ENCODE results near the gene KRTAP9-8.

GRCh38 chr17:41284546-41284945 lies 46.7 kb downstream of the KRTAP9-8 start:
- TF ChIP-seq CBX2 (IDR thresholded peaks at IDR 0.05; ENCODE audit: low read depth, low read length) (no peak), CBX2 (CRISPR knock-in tag; IDR thresholded peaks at IDR 0.05; ENCODE audit: low read depth) (no peak), XBP1 (CRISPR knock-in tag; IDR thresholded peaks at IDR 0.05) (no peak), ETS1 (CRISPR knock-in tag; IDR thresholded peaks at IDR 0.05) (no peak), EP300 (IDR thresholded peaks at IDR 0.05; ENCODE audit: low read depth in 2 of 2, low read length in 2 of 2) (no peak), EP300 (CRISPR knock-in tag; IDR thresholded peaks at IDR 0.05; ENCODE audit: borderline replicate concordance) (no peak), POLR2A (IDR thresholded peaks at IDR 0.05; ENCODE audit: insufficient read depth in 1 of 2, low read depth in 2 of 2, low read length in 2 of 2) (no peak), FOXO1 (CRISPR knock-in tag; IDR thresholded peaks at IDR 0.05) (no peak), MAX (IDR thresholded peaks at IDR 0.05) (no peak), HDAC6 (IDR thresholded peaks at IDR 0.05; ENCODE audit: low read depth, low read length) (no peak), ZBTB7A (CRISPR knock-in tag; IDR thresholded peaks at IDR 0.05) (no peak), CTCF (CRISPR knock-in tag; IDR thresholded peaks at IDR 0.05) (no peak), HOXA7 (CRISPR knock-in tag; IDR thresholded peaks at IDR 0.05) (no peak), EZH2 (conservative IDR thresholded peaks at IDR 0.05; ENCODE audit: low read depth, low read length) (no peak), NFYC (CRISPR knock-in tag; IDR thresholded peaks at IDR 0.05) (no peak)
